GOT3 (cell line): ENCODE data around the gene RPL38.

Experiments
- DNase-seq: peaks from one replicate; lab custom pipeline; 2025; ENCODE audit warnings: mixed read lengths; lab: John Stamatoyannopoulos, UW

Gene RPL38

GRCh38 chr17:74210191-74211140, 7.0 kb downstream of the RPL38 start:
- DNase-seq, result no peak

- DNase-seq, result no peak
These were observed 7.8 kb downstream of the RPL38 start for GRCh38 chr17:74211141-74211911.

- no peak for DNase-seq
These were observed 8.4 kb downstream of the RPL38 start for GRCh38 chr17:74211912-74212208.

- DNase-seq, result no peak
These were observed 8.9 kb downstream of the RPL38 start for GRCh38 chr17:74212209-74212912.

- peak; percentile 47 for DNase-seq
These were observed 9.7 kb downstream of the RPL38 start, which contains the start of gene TTYH2 for GRCh38 chr17:74212913-74213791. Gene TTYH2 (plus strand): TSS chr17:74213571. CDS start chr17:74213588, 17 bp downstream.

- DNase-seq, result no peak
These were observed 10.4 kb downstream of the RPL38 start for GRCh38 chr17:74213861-74214391.

- DNase-seq, result no peak
These were observed 11.2 kb downstream of the RPL38 start for GRCh38 chr17:74214484-74215341.

GRCh38 chr17:74215342-74215727, 11.9 kb downstream of the RPL38 start:
- no peak for DNase-seq

GRCh38 chr17:74216505-74216904, 13.0 kb downstream of the RPL38 start:
- DNase-seq, result no peak

GRCh38 chr17:74217037-74217730, 13.7 kb downstream of the RPL38 start:
- no peak for DNase-seq

- no peak for DNase-seq
These were observed 14.4 kb downstream of the RPL38 start for GRCh38 chr17:74217888-74218287.

- no peak for DNase-seq
These were observed 15.0 kb downstream of the RPL38 start for GRCh38 chr17:74218436-74218835.

GRCh38 chr17:74219576-74220133, 16.2 kb downstream of the RPL38 start:
- DNase-seq, result no peak

GRCh38 chr17:74220219-74220618, 16.7 kb downstream of the RPL38 start:
- DNase-seq, result no peak

- no peak for DNase-seq
These were observed 17.7 kb downstream of the RPL38 start for GRCh38 chr17:74220946-74221818.

- no peak for DNase-seq
These were observed 18.9 kb downstream of the RPL38 start for GRCh38 chr17:74222399-74222798.

- no peak for DNase-seq
These were observed 20.4 kb downstream of the RPL38 start for GRCh38 chr17:74223901-74224300.
